Measurements from ENCODE around the gene RAPGEF1.
"Not testable (repeated sequence)": the region's sequence is repeated elsewhere in the genome, so short reads cannot be mapped to it uniquely, and the experiment has no call there.

Gene RAPGEF1

DNA sequence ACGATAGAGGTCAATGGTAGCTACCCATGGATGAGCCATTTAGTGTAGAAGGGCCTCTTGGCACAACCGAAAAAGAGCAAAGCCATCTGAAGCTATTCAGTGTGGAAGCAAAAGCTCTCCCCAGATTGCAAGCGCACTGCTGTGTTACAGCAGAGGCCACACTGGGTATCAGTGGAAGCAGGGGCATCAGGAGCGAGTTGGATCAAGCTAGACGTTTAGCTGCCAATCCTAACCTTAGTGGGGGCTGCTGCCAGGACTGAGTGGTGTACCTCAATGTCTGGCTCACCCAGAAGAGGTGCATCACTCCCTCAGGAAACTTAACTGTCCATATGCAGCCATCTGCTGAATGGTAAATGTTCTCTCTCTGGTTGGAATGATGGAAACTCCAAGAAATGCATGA, 44.5 kb downstream of the RAPGEF1 start:
- Histone ChIP-seq H3K27ac (ENCODE audit: low read length) (no peak overlapping the region), H3K36me3 (ENCODE audit: control insufficient read depth in 1 of 2, insufficient read depth in 2 of 2, low read length in 2 of 2) (no peaks in the 10 kb centered on the region), H3K4me3 (ENCODE audit: low read depth in 1 of 2, low read length in 2 of 2) (no peak overlapping the region), H3K4me1 (ENCODE audit: control insufficient read depth in 1 of 2, insufficient read depth in 2 of 2, low read length in 2 of 2) (peaks cover 0 to 32% of the 10 kb centered on the region in 2 donors), H3K9me3 (ENCODE audit: control insufficient read depth in 1 of 2, low read length in 2 of 2) (no peaks in the 10 kb centered on the region), H3K27me3 (ENCODE audit: low read depth, low read length) (no peaks in the 10 kb centered on the region)

DNA sequence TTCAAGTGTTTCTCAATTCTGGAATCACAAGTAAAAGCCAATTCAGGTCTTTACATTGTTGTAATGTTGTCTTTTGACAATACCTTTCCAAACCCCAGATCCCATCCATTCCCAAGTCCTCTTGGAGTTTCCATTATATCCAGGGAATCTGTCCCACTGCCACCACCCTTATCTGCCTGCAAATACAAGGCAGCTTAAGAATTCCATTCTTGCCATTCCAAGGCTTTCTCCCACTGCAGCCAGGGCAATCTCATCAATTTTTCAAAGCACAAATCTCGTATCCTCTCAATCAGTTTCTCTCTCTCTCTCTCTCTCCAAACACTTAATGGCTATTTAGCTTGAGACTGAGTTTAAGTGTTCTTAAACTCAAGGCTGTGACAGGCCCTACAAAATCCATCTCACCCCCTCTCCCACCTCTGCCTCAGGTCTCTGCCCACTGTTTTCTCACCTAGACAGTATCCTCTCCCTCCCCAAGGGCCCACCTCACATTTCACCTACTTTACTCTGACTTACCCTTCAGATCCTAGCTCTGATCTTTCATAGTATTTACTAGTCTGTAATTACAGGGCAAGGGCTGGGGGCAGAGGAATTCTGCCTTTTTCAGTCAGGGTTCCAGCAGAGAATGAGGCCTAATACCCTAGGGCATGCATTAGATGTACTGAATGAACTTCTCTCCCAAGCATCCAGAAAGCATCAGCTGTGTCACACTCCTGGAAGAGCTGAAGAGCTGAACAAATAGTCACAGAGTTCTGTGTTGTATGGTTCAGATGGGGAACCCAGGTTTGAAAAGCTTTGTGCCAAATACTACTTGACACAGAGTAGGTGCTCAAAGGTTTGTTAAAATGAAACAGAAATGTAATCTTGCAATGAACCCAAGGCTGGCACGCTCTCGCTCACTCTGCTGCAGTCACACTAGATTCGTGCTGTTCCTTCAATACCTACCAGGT, 46.0 kb downstream of the RAPGEF1 start:
- no peak overlapping the region for H3K4me3 ChIP-seq (ENCODE audit: low read depth in 1 of 2, low read length in 2 of 2)
- no peaks in the 10 kb centered on the region for H3K36me3 ChIP-seq (ENCODE audit: control insufficient read depth in 1 of 2, insufficient read depth in 2 of 2, low read length in 2 of 2)
- no peak overlapping the region for H3K27ac ChIP-seq (ENCODE audit: low read length)
- no peaks in the 10 kb centered on the region for H3K27me3 ChIP-seq (ENCODE audit: low read depth, low read length)
- H3K9me3 ChIP-seq (ENCODE audit: control insufficient read depth in 1 of 2, low read length in 2 of 2) = no peaks in the 10 kb centered on the region
- H3K4me1 ChIP-seq (ENCODE audit: control insufficient read depth in 1 of 2, insufficient read depth in 2 of 2, low read length in 2 of 2) = peaks cover 0 to 32% of the 10 kb centered on the region in 2 donors

DNA sequence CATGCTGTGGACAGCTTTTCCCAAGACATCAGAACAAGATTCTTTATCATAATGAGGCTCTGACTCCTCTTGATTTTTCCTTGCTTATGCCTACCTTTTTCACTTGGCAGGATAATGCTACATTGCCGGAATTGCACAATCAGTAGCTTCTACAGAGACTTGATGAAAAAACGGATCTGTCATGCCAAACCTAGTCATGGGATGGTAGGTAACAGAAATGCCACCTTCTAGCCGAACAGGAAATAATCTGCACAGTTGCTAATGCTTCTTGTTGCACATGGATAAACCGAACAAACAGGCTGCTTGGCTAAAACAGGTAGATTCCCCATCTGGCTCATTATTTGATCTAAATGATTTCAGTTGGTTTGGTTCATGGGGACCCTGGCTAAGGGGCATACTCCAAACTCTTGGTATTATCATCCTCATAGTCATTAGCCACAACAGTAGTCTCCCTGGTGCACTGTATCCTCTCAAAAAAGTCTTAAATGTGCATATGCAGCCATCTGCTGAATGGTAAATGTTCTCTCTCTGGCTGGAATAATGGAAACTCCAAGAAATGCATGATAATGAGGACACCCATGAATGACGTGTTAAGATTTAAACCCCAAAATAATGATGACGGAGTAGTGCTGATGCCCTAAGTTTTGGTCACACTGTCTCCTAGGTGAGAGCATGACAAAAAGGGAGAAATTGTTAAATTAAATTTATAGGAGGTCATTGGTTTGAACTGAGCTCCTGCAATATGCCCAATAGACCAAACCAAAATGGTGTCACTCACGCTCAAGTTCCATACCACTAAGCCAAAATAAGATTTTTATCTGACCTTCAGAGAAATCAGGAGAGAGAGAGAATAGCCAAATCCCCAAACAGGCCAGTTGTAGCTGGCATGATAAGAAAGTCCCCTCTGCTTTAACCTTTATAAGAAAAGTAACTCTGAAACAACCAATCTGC, 47.0 kb downstream of the RAPGEF1 start:
- H3K9me3 ChIP-seq (ENCODE audit: control insufficient read depth in 1 of 2, low read length in 2 of 2) = no peaks in the 10 kb centered on the region
- no peak overlapping the region for H3K27ac ChIP-seq (ENCODE audit: low read length)
- H3K4me3 ChIP-seq (ENCODE audit: low read depth in 1 of 2, low read length in 2 of 2) = no peak overlapping the region
- peaks cover 0 to 25% of the 10 kb centered on the region in 2 donors for H3K4me1 ChIP-seq (ENCODE audit: control insufficient read depth in 1 of 2, insufficient read depth in 2 of 2, low read length in 2 of 2)
- H3K36me3 ChIP-seq (ENCODE audit: control insufficient read depth in 1 of 2, insufficient read depth in 2 of 2, low read length in 2 of 2) = no peaks in the 10 kb centered on the region
- H3K27me3 ChIP-seq (ENCODE audit: low read depth, low read length) = no peaks in the 10 kb centered on the region

DNA sequence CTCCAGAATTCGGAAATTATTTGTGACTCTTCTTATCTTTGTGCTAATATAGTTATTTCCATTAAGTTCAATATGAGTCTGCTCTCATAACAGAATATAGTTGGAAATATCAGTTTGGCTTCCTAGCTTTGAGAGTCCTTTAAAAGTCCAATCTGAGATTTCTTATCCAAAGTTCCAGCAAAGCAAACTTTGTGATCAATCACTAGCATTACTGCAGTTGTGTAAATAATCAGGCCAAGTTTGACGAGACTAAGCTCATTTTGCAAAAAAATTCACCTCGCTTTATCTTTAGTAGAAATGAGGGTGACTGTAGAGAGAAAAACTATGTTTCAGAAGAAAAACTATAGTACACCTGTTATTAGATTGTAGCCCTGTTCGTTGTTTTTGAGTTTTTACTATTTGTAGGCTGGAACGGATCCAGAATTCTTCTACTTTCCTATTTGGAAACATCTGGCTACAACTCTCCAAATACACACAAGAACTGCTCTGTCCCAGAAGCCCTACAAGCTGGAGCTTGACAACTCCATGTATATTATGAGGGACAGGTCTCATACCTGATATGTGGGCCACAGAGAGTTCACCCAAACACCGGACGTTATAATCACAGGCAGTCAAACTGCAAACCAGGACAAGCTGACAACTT, 47.8 kb downstream of the RAPGEF1 start:
- no peak overlapping the region for H3K4me3 ChIP-seq (ENCODE audit: low read depth in 1 of 2, low read length in 2 of 2)
- H3K9me3 ChIP-seq (ENCODE audit: control insufficient read depth in 1 of 2, low read length in 2 of 2) = no peaks in the 10 kb centered on the region
- no peaks in the 10 kb centered on the region for H3K36me3 ChIP-seq (ENCODE audit: control insufficient read depth in 1 of 2, insufficient read depth in 2 of 2, low read length in 2 of 2)
- no peaks in the 10 kb centered on the region for H3K27me3 ChIP-seq (ENCODE audit: low read depth, low read length)
- H3K27ac ChIP-seq (ENCODE audit: low read length) = no peak overlapping the region
- peaks cover 0 to 17% of the 10 kb centered on the region in 2 donors for H3K4me1 ChIP-seq (ENCODE audit: control insufficient read depth in 1 of 2, insufficient read depth in 2 of 2, low read length in 2 of 2)

DNA sequence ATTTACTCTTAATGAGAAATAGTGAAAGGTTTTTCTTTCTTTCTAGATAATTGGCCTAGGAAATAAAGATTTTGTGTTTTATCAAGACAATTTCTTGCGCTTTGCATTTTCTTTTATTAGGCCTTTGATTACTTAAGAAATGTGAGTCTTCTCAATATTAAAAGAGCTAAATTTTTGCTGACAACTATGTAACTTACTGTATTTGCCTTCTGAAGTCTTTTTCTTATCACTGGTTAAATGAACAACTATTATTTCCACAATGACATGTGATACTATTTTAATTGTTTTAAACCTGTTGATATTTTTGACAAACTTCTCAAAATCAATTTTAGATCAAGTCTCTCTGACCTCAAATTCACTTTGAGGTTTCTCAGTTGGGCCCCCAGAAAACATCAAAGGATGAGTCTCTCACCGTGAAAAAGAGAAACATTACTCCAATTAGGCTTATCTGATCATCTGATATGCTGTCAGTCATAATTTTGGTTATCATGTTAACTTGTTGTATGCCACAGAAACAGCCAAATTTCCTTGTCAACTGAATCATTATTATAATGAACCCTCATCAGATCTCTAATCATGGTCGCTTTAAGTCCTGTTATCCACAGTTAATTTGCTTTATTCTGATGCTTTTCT, 48.8 kb downstream of the RAPGEF1 start:
- no peaks in the 10 kb centered on the region for H3K27me3 ChIP-seq (ENCODE audit: low read depth, low read length)
- H3K27ac ChIP-seq (ENCODE audit: low read length) = no peak overlapping the region

DNA sequence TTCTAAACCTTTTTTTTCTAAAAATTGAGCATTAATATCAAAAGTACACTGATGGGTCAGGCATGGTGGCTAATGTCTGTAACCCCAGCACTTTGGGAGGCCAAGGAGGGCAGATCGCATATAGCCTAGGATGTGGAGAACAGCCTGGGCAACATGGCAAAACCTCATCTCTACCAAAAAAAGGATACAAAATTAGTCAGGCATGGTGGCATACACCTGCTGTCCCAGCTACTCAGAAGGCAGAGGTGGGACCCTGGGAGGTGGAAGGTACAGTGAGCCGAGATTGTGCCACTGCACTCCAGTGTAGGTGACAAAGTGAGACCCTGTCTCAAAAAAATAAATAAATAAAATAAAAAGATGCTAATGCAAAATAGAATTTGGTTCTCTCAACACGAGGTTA, 49.4 kb downstream of the RAPGEF1 start:
- no peak overlapping the region for H3K4me3 ChIP-seq (ENCODE audit: low read depth in 1 of 2, low read length in 2 of 2)
- H3K9me3 ChIP-seq (ENCODE audit: control insufficient read depth in 1 of 2, low read length in 2 of 2) = no peaks in the 10 kb centered on the region
- H3K27me3 ChIP-seq (ENCODE audit: low read depth, low read length) = no peaks in the 10 kb centered on the region
- no peaks in the 10 kb centered on the region for H3K36me3 ChIP-seq (ENCODE audit: control insufficient read depth in 1 of 2, insufficient read depth in 2 of 2, low read length in 2 of 2)
- H3K4me1 ChIP-seq (ENCODE audit: control insufficient read depth in 1 of 2, insufficient read depth in 2 of 2, low read length in 2 of 2) = peaks cover 0 to 12% of the 10 kb centered on the region in 2 donors
- no peak overlapping the region for H3K27ac ChIP-seq (ENCODE audit: low read length)

More for the DNA sequence above, 48.8 kb downstream of the RAPGEF1 start:
- Histone ChIP-seq H3K4me3 (ENCODE audit: low read depth in 1 of 2, low read length in 2 of 2) (no peak overlapping the region), H3K36me3 (ENCODE audit: control insufficient read depth in 1 of 2, insufficient read depth in 2 of 2, low read length in 2 of 2) (no peaks in the 10 kb centered on the region), H3K4me1 (ENCODE audit: control insufficient read depth in 1 of 2, insufficient read depth in 2 of 2, low read length in 2 of 2) (peaks cover 0 to 12% of the 10 kb centered on the region in 2 donors), H3K9me3 (ENCODE audit: control insufficient read depth in 1 of 2, low read length in 2 of 2) (no peaks in the 10 kb centered on the region)

DNA sequence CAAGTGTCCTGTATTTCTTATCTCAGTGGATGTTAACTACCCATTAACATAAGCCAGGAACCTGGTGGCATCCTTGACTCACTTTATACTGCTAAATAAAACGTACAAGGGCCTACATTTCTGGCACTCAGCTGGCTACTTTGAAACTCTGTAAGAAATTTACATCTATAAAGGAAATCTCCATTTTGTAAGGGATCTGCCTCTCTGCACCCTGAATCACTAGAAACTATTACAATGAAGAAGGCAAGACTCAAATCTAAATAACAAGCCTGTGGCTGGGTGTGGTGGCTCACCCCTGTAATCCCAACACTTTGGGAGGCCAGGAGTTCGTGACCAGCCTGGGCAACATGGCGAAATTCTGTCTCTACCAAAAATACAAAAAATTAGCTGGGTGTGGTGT, 51.5 kb downstream of the RAPGEF1 start:
- Histone ChIP-seq H3K27me3 (ENCODE audit: low read depth, low read length) (no peaks in the 10 kb centered on the region), H3K36me3 (ENCODE audit: control insufficient read depth in 1 of 2, insufficient read depth in 2 of 2, low read length in 2 of 2) (no peaks in the 10 kb centered on the region), H3K4me1 (ENCODE audit: control insufficient read depth in 1 of 2, insufficient read depth in 2 of 2, low read length in 2 of 2) (peaks cover 0 to 7% of the 10 kb centered on the region in 2 donors), H3K9me3 (ENCODE audit: control insufficient read depth in 1 of 2, low read length in 2 of 2) (no peaks in the 10 kb centered on the region), H3K27ac (ENCODE audit: low read length) (no peak overlapping the region), H3K4me3 (ENCODE audit: low read depth in 1 of 2, low read length in 2 of 2) (no peak overlapping the region)

DNA sequence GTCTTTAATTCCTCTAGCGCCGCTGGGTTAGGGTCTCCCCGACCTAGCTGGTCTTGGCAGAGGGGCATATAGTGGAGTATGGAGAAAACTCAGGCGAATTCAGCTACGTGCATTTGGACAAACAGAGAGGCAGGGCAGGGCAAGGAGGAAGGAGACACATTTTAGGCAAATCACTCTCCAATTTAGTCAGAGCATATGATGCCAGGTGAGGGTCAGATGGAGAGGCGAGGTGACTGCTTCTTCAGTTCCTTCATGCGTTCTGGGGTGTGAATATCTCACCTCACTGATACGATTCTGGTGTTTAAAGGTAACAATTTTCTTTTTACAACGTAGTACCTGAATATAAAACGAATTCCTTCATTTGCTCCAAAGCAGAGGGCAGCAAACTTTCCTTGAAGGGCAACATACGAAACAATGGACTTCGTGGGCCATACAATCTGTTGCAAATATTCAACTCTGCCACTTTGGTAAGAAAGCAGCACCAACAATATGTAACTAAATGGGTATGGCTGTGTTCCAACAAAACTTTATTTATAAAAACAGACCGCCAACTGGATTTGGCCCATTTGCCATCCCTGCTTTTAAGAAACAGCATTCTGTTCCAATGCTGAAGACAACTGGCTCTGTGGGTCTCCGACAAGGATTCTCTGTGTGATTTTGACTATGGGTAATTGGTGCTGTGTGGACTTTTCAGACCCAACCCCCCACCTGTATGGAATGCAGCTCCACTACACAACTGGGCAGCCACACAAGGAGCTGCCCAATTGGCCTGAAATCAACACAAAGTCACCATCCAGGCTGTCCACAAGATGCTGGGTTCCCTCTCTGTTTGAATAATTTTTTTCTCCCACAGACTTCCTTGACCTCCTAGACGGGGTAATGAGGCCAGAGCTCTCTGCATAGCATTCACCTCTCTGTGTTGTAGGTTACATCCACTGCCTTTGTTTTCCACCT, 53.8 kb downstream of the RAPGEF1 start:
- Histone ChIP-seq H3K4me3 (ENCODE audit: low read depth in 1 of 2, low read length in 2 of 2) (no peak overlapping the region), H3K9me3 (ENCODE audit: control insufficient read depth in 1 of 2, low read length in 2 of 2) (no peaks in the 10 kb centered on the region), H3K4me1 (ENCODE audit: control insufficient read depth in 1 of 2, insufficient read depth in 2 of 2, low read length in 2 of 2) (peaks cover 0 to 4% of the 10 kb centered on the region in 2 donors), H3K36me3 (ENCODE audit: control insufficient read depth in 1 of 2, insufficient read depth in 2 of 2, low read length in 2 of 2) (no peaks in the 10 kb centered on the region), H3K27me3 (ENCODE audit: low read depth, low read length) (no peaks in the 10 kb centered on the region), H3K27ac (ENCODE audit: low read length) (no peak overlapping the region)

DNA sequence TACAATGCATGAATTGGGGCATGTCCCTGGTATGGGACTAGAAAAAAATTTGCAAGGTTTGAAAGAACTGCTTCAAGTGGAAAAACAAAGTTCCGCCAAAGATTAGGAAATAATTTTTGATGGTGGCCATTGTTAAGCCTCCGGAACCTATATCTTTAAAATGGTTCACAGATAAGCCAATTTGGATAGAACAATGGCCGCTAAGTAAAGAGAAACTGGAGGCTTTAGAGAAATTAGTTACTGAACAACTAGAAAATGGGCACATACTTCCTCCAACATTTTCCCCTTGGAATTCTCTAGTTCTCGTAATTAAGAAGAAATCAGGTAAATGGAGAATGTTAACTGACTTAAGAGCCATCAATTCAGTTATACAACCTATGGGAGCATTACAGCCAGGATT, 56.8 kb downstream of the RAPGEF1 start:
- not testable (repeated sequence) for H3K4me3 ChIP-seq (ENCODE audit: low read depth in 1 of 2, low read length in 2 of 2); H3K36me3 ChIP-seq (ENCODE audit: control insufficient read depth in 1 of 2, insufficient read depth in 2 of 2, low read length in 2 of 2); H3K27ac ChIP-seq (ENCODE audit: low read length); H3K27me3 ChIP-seq (ENCODE audit: low read depth, low read length); H3K9me3 ChIP-seq (ENCODE audit: control insufficient read depth in 1 of 2, low read length in 2 of 2)
- peaks cover 12 to 19% of the 10 kb centered on the region in 2 donors for H3K4me1 ChIP-seq (ENCODE audit: control insufficient read depth in 1 of 2, insufficient read depth in 2 of 2, low read length in 2 of 2)

DNA sequence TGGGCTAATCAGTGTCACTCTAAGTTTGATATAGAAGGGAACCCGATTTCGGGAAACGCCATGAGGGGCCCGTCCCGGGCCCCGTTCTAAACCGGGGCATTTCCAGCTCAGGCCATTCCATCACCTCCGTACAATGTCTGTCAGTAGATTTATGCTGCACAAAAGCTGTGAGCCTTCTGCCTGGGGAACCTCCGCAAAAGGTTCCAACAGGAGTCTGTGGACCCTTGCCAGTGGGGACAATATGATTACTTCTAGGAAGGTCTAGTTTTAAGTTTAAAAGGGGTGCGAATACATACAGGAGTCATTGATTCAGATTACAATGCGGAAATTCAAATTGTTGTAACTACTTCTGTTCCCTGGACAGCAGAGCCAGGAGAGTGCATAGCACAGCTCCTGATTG, 57.6 kb downstream of the RAPGEF1 start:
- H3K27ac ChIP-seq (ENCODE audit: low read length) = no peak overlapping the region

More for the DNA sequence above, 57.6 kb downstream of the RAPGEF1 start:
- Histone ChIP-seq H3K27me3 (ENCODE audit: low read depth, low read length) (no peaks in the 10 kb centered on the region), H3K4me3 (ENCODE audit: low read depth in 1 of 2, low read length in 2 of 2) (no peak overlapping the region), H3K36me3 (ENCODE audit: control insufficient read depth in 1 of 2, insufficient read depth in 2 of 2, low read length in 2 of 2) (no peaks in the 10 kb centered on the region), H3K9me3 (ENCODE audit: control insufficient read depth in 1 of 2, low read length in 2 of 2) (no peaks in the 10 kb centered on the region), H3K4me1 (ENCODE audit: control insufficient read depth in 1 of 2, insufficient read depth in 2 of 2, low read length in 2 of 2) (peaks cover 20 to 28% of the 10 kb centered on the region in 2 donors)
